Dermis blood vessel endothelial cell (primary cell): ENCODE data around the gene CDHR1. TPM values are rescaled to one million over a fixed set of nuclear protein-coding genes. Genes with fewer than 3 reads are reported as not detected.

ENCODE experiments used
- DNase-seq: peaks from one replicate; pipeline ENCODE4 v3.0.0; 2010
- total RNA-seq: library from RNA; depleted of rRNA; stranded (reverse); fragments of >200 nt; gene quantifications from 2 replicates; pipeline ENCODE4 v1.2.3, GENCODE V29; 2014

The CDHR1 gene
- total RNA-seq, 1 donor from 2014 or later, result 0.68 TPM

- DNase-seq, result no peak
Measured at GRCh38 chr10:84265418-84265817, 71.1 kb downstream of the CDHR1 start.

- peak; percentile 82 for DNase-seq
Measured at GRCh38 chr10:84267503-84268126, 73.3 kb downstream of the CDHR1 start.

- no peak for DNase-seq
Measured at GRCh38 chr10:84269162-84269561, 74.8 kb downstream of the CDHR1 start.

Other genes with a start within 250 kb of the CDHR1 start
- 192 and 193 TPM in 2 replicates for gene GHITM, start 55.0 kb upstream of the CDHR1 start, total RNA-seq
- gene GPR15LG, start 20.7 kb upstream of the CDHR1 start, total RNA-seq, result 0.47 TPM in 1 of 2 replicates, not detected in the other
- not detected in 2 replicates for gene LRIT2, start 31.0 kb downstream of the CDHR1 start, total RNA-seq
- gene LRIT1, start 47.0 kb downstream of the CDHR1 start, total RNA-seq, result not detected in 2 replicates
- not detected in 2 replicates for gene RGR, start 50.5 kb downstream of the CDHR1 start, total RNA-seq
- gene CCSER2, start 134.1 kb downstream of the CDHR1 start, total RNA-seq, result 22.5 and 32.7 TPM in 2 replicates